Measurements from ENCODE around the gene GAS7.

The GAS7 gene

DNA sequence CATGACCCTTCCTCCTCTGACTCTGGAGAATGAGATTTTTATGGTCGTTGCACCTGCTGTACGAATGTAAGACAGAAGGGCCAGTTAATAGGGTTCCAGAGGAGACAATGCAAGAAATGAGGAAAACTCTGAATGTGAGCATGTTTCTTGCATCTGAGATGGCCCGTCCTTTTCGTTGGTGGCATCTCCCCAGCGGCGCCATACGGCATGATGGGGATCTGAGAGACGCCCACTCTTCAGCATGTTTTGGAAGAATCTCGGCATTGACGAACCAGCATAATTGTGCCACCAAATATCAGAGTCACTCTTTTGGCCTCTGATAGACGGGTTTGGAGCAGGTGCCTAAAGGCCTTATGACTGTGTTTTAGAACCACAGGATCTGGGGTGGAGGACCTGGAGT lies 166.8 kb downstream of the GAS7 start:
- H3K27me3 ChIP-seq (replicated peaks in 2 of 5; ENCODE audit: control insufficient read depth in 4 of 5, insufficient read depth in 5 of 5, low read length in 4 of 5) = no peaks in the 10 kb centered on the region
- peaks cover 0 to 41% (median 11%) of the 10 kb centered on the region in 4 experiments for H3K4me1 ChIP-seq (ENCODE audit: control extremely low read depth in 1 of 4, control insufficient read depth in 4 of 4, insufficient read depth in 4 of 4, low read length in 3 of 4)
- no peak overlapping the region for H3K27ac ChIP-seq (ENCODE audit: insufficient read depth in 1 of 2, low read depth in 1 of 2, low read length in 2 of 2, poor library complexity in 1 of 2, severe bottlenecking in 2 of 2)
- 96% methylated on average over 11 of the region's 11 CpGs for WGBS (ENCODE audit: insufficient coverage)
- CTCF ChIA-PET = no interaction called here
- H3K4me3 ChIP-seq (ENCODE audit: control insufficient read depth in 1 of 7, extremely low read depth in 1 of 7, insufficient read depth in 4 of 7, low read depth in 2 of 7, low read length in 6 of 7) = no peak overlapping the region
- DNase-seq = no peak
- POLR2A ChIA-PET = no interaction called here
- H3K9me3 ChIP-seq (ENCODE audit: control extremely low read depth in 1 of 5, control insufficient read depth in 4 of 5, insufficient read depth in 2 of 5, low read depth in 1 of 5, low read length in 4 of 5) = no peaks in the 10 kb centered on the region
- no peaks in the 10 kb centered on the region for H3K36me3 ChIP-seq (ENCODE audit: control insufficient read depth in 4 of 4, insufficient read depth in 4 of 4, low read length in 3 of 4)

DNA sequence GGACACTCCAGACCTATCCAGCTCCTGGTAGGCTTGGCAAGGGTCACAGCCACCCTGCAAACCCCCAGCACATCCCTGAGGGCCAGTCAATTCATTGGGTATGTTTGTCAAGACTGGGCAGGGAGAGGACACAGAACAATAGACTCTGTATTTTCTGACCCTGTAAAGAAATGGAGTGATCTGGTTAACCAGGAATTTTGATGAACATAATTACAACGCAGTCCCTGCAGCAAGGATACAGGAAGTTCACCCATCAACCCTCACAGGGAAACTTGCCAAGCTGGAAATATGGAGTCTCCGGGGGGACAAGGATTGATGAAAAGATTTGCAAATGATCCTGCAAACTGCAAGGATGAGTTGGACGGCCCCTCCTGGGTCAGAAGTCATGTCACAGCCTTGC lies 167.3 kb downstream of the GAS7 start:
- H3K4me1 ChIP-seq (ENCODE audit: control extremely low read depth in 1 of 4, control insufficient read depth in 4 of 4, insufficient read depth in 4 of 4, low read length in 3 of 4) = peaks cover 0 to 41% (median 11%) of the 10 kb centered on the region in 4 experiments
- WGBS (ENCODE audit: insufficient coverage) = 100% methylated on average over 3 of the region's 3 CpGs
- CTCF ChIA-PET = no interaction called here

DNA sequence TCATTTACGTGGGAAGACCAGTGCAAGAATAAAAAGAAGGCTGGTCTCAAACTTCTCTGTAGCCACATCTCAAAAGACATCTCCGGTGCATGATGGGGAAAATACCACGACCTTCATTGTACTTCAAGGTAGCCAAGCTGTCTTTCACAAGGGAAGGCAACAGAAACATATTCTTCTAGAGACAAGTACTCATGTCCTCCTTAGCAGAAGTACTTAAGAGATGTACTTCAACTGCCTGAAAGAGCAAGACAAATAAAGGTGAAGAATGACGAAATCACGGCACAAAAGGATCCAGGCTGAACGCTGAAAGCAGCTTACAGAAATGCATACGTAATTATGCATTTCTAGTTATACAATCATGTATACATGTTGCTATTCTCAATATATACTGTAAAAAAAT lies 169.3 kb downstream of the GAS7 start:
- WGBS (ENCODE audit: insufficient coverage) = 93% methylated on average over 2 of the region's 7 CpGs
- Histone ChIP-seq H3K4me1 (ENCODE audit: control extremely low read depth in 1 of 4, control insufficient read depth in 4 of 4, insufficient read depth in 4 of 4, low read length in 3 of 4) (peaks cover 0 to 33% (median 9%) of the 10 kb centered on the region in 4 experiments), H3K36me3 (ENCODE audit: control insufficient read depth in 4 of 4, insufficient read depth in 4 of 4, low read length in 3 of 4) (no peaks in the 10 kb centered on the region), H3K27me3 (replicated peaks in 2 of 5; ENCODE audit: control insufficient read depth in 4 of 5, insufficient read depth in 5 of 5, low read length in 4 of 5) (no peaks in the 10 kb centered on the region), H3K9me3 (ENCODE audit: control extremely low read depth in 1 of 5, control insufficient read depth in 4 of 5, insufficient read depth in 2 of 5, low read depth in 1 of 5, low read length in 4 of 5) (no peaks in the 10 kb centered on the region), H3K4me3 (ENCODE audit: control insufficient read depth in 1 of 7, extremely low read depth in 1 of 7, insufficient read depth in 4 of 7, low read depth in 2 of 7, low read length in 6 of 7) (no peak overlapping the region), H3K27ac (ENCODE audit: insufficient read depth in 1 of 2, low read depth in 1 of 2, low read length in 2 of 2, poor library complexity in 1 of 2, severe bottlenecking in 2 of 2) (no peak overlapping the region)
- ChIA-PET CTCF (no interaction called here), POLR2A (no interaction called here)
- DNase-seq = no peak

More for the DNA sequence above, 167.3 kb downstream of the GAS7 start:
- no peaks in the 10 kb centered on the region for H3K9me3 ChIP-seq (ENCODE audit: control extremely low read depth in 1 of 5, control insufficient read depth in 4 of 5, insufficient read depth in 2 of 5, low read depth in 1 of 5, low read length in 4 of 5)
- DNase-seq = no peak
- H3K4me3 ChIP-seq (ENCODE audit: control insufficient read depth in 1 of 7, extremely low read depth in 1 of 7, insufficient read depth in 4 of 7, low read depth in 2 of 7, low read length in 6 of 7) = no peak overlapping the region
- POLR2A ChIA-PET = no interaction called here
- no peak overlapping the region for H3K27ac ChIP-seq (ENCODE audit: insufficient read depth in 1 of 2, low read depth in 1 of 2, low read length in 2 of 2, poor library complexity in 1 of 2, severe bottlenecking in 2 of 2)
- H3K27me3 ChIP-seq (replicated peaks in 2 of 5; ENCODE audit: control insufficient read depth in 4 of 5, insufficient read depth in 5 of 5, low read length in 4 of 5) = no peaks in the 10 kb centered on the region
- no peaks in the 10 kb centered on the region for H3K36me3 ChIP-seq (ENCODE audit: control insufficient read depth in 4 of 4, insufficient read depth in 4 of 4, low read length in 3 of 4)

DNA sequence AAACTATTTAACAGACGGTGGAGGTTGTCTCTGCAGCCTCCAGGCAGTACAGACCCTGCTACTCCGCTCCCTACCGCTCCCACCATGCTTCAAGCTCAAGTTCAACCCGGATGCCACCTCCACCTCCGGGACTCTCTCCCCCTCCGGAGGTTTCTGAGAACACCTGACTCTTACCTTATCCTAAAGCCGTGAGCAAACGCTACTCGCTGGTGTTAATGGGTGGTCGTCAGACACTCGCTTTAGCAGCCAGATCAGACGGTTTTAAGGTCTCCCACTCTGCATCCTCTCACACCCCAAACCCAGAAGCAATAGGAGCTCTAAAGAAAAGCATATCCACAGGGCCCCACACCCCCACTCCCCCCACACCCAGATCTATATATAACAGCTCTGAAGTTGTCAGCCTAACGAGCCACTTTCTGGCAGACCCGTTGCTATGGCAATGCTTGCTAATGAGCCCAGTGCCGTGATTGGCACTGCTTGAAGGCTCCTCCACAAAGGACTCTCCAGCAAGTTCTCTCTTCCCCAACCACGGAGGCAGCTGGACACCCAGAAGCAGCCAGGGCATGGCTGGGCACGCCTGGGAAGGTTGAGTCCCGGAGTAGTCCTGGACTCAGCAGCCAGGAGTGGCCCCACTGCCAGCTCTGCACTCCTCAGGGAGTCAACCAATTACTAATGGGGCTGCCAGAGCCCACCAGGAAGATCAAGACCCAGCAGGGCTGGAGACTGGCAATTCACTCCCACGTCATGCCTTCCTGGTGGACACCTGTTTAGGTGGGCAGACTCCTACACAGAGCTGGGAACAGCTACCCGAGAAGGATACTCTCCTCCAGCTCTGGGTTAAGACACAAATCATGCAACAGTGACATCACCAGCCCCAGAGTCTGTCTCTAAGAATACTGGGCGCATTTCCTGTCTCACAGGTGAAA lies 172.2 kb downstream of the GAS7 start:
- no peak overlapping the region for H3K4me3 ChIP-seq (ENCODE audit: control insufficient read depth in 1 of 7, extremely low read depth in 1 of 7, insufficient read depth in 4 of 7, low read depth in 2 of 7, low read length in 6 of 7)
- DNase-seq = no peak
- no peaks in the 10 kb centered on the region for H3K27me3 ChIP-seq (replicated peaks in 2 of 5; ENCODE audit: control insufficient read depth in 4 of 5, insufficient read depth in 5 of 5, low read length in 4 of 5)
- ChIA-PET CTCF (interaction anchor here (0.6 to 1.7 kb wide), 3 partner anchors 10 to 270 kb away, joined by 3 to 4 read pairs (median 3); no protein-coding TSS in a partner anchor), POLR2A (no interaction called here)
- no peak overlapping the region for H3K27ac ChIP-seq (ENCODE audit: insufficient read depth in 1 of 2, low read depth in 1 of 2, low read length in 2 of 2, poor library complexity in 1 of 2, severe bottlenecking in 2 of 2)
- no peaks in the 10 kb centered on the region for H3K9me3 ChIP-seq (ENCODE audit: control extremely low read depth in 1 of 5, control insufficient read depth in 4 of 5, insufficient read depth in 2 of 5, low read depth in 1 of 5, low read length in 4 of 5)
- no peaks in the 10 kb centered on the region for H3K36me3 ChIP-seq (ENCODE audit: control insufficient read depth in 4 of 4, insufficient read depth in 4 of 4, low read length in 3 of 4)
- WGBS (ENCODE audit: insufficient coverage) = 91% methylated on average over 20 of the region's 21 CpGs
- peaks cover 0 to 18% (median 8%) of the 10 kb centered on the region in 4 experiments for H3K4me1 ChIP-seq (ENCODE audit: control extremely low read depth in 1 of 4, control insufficient read depth in 4 of 4, insufficient read depth in 4 of 4, low read length in 3 of 4)

DNA sequence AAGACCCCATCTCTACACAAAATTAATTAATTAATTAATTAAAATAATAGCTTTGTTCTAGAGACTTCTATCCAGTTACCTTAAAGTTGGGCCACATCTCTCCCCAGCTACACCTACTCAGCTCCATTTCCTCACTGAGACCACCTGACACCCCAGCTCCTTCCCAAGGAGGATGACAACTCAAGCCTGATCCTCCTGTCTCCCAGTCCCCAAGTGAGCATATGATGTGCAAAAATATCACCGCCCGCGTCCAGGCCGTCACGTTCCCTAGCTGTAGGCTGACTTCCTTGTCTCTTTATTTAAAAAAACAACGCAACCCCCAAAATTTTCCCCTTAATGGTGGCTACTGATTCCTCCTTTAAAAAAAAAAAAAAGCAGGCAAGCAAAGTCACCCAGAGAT lies 173.2 kb downstream of the GAS7 start:
- no peaks in the 10 kb centered on the region for H3K9me3 ChIP-seq (ENCODE audit: control extremely low read depth in 1 of 5, control insufficient read depth in 4 of 5, insufficient read depth in 2 of 5, low read depth in 1 of 5, low read length in 4 of 5)
- peaks cover 4 to 27% (median 11%) of the 10 kb centered on the region in 4 experiments for H3K4me1 ChIP-seq (ENCODE audit: control extremely low read depth in 1 of 4, control insufficient read depth in 4 of 4, insufficient read depth in 4 of 4, low read length in 3 of 4)
- ChIA-PET CTCF (no interaction called here), POLR2A (no interaction called here)
- H3K27ac ChIP-seq (ENCODE audit: insufficient read depth in 1 of 2, low read depth in 1 of 2, low read length in 2 of 2, poor library complexity in 1 of 2, severe bottlenecking in 2 of 2) = no peak overlapping the region
- H3K4me3 ChIP-seq (ENCODE audit: control insufficient read depth in 1 of 7, extremely low read depth in 1 of 7, insufficient read depth in 4 of 7, low read depth in 2 of 7, low read length in 6 of 7) = no peak overlapping the region
- H3K27me3 ChIP-seq (replicated peaks in 2 of 5; ENCODE audit: control insufficient read depth in 4 of 5, insufficient read depth in 5 of 5, low read length in 4 of 5) = no peaks in the 10 kb centered on the region
- DNase-seq = no peak
- no peaks in the 10 kb centered on the region for H3K36me3 ChIP-seq (ENCODE audit: control insufficient read depth in 4 of 4, insufficient read depth in 4 of 4, low read length in 3 of 4)
- WGBS (ENCODE audit: insufficient coverage) = no CpG with 5 or more reads among the region's 6 CpGs

DNA sequence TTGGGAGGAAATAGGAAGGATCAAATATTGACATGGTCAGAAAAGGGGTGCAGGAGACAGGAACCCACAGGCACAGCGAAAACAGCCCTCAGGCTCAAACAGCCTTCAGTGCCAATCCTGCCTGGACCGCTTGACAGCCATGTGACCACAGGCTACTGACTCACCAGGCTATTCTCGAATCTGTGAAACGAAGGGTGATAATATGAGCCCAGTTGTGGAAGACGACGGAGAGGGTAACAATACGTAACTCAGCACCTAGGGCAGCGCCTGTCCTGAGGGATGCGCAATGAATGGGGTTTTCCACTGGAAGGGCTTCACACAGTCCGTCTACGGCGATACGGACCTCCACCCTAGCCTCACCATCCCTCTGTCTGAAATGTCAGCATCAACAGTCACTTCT lies 176.0 kb downstream of the GAS7 start:
- Histone ChIP-seq H3K27ac (ENCODE audit: insufficient read depth in 1 of 2, low read depth in 1 of 2, low read length in 2 of 2, poor library complexity in 1 of 2, severe bottlenecking in 2 of 2) (no peak overlapping the region), H3K4me3 (ENCODE audit: control insufficient read depth in 1 of 7, extremely low read depth in 1 of 7, insufficient read depth in 4 of 7, low read depth in 2 of 7, low read length in 6 of 7) (no peak overlapping the region), H3K27me3 (replicated peaks in 2 of 5; ENCODE audit: control insufficient read depth in 4 of 5, insufficient read depth in 5 of 5, low read length in 4 of 5) (no peaks in the 10 kb centered on the region), H3K4me1 (ENCODE audit: control extremely low read depth in 1 of 4, control insufficient read depth in 4 of 4, insufficient read depth in 4 of 4, low read length in 3 of 4) (peaks cover 26 to 46% (median 33%) of the 10 kb centered on the region in 4 experiments), H3K9me3 (ENCODE audit: control extremely low read depth in 1 of 5, control insufficient read depth in 4 of 5, insufficient read depth in 2 of 5, low read depth in 1 of 5, low read length in 4 of 5) (no peaks in the 10 kb centered on the region), H3K36me3 (ENCODE audit: control insufficient read depth in 4 of 4, insufficient read depth in 4 of 4, low read length in 3 of 4) (no peaks in the 10 kb centered on the region)
- CTCF ChIA-PET = no interaction called here
- POLR2A ChIA-PET = no interaction called here
- no peak for DNase-seq
- 97% methylated on average over 13 of the region's 13 CpGs for WGBS (ENCODE audit: insufficient coverage)

DNA sequence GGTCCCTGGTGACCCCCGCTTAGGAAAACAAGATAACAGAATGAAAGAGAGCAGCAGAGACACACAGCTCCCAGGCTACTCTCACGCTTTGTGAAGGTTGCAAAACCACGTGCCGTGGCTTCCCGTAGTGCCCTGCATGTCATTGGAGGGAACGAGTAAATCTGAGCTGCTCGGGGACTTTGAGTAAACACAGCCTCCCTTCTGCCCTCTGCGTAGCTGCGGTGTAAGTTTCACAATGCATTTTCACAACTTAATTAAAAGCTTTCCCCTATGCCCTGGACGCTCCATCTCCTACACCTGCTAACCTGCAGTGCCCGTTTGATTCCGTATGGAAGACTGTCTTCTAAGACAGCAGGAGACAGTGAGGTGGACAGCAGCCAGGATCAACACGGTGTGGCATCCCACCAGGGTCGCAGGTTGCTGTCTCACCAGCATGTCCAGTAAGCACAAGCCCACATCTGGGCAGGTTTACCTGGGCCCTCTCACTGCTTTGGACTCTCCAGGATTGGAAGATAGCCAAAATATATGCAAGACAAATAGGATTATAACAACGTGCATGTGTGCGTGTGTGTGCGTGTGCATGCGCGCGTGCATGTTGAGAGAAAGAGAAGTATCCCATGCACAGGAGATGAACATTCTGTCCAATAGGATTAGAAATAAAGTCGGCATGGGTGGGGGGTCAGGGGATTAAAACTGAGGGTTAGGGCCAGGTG lies 177.0 kb downstream of the GAS7 start:
- Histone ChIP-seq H3K9me3 (ENCODE audit: control extremely low read depth in 1 of 5, control insufficient read depth in 4 of 5, insufficient read depth in 2 of 5, low read depth in 1 of 5, low read length in 4 of 5) (no peaks in the 10 kb centered on the region), H3K36me3 (ENCODE audit: control insufficient read depth in 4 of 4, insufficient read depth in 4 of 4, low read length in 3 of 4) (no peaks in the 10 kb centered on the region), H3K27ac (ENCODE audit: insufficient read depth in 1 of 2, low read depth in 1 of 2, low read length in 2 of 2, poor library complexity in 1 of 2, severe bottlenecking in 2 of 2) (no peak overlapping the region), H3K4me1 (ENCODE audit: control extremely low read depth in 1 of 4, control insufficient read depth in 4 of 4, insufficient read depth in 4 of 4, low read length in 3 of 4) (peaks cover 26 to 44% (median 35%) of the 10 kb centered on the region in 4 experiments), H3K27me3 (replicated peaks in 2 of 5; ENCODE audit: control insufficient read depth in 4 of 5, insufficient read depth in 5 of 5, low read length in 4 of 5) (no peaks in the 10 kb centered on the region), H3K4me3 (ENCODE audit: control insufficient read depth in 1 of 7, extremely low read depth in 1 of 7, insufficient read depth in 4 of 7, low read depth in 2 of 7, low read length in 6 of 7) (no peak overlapping the region)
- WGBS (ENCODE audit: insufficient coverage) = 79% methylated on average over 20 of the region's 21 CpGs
- CTCF ChIA-PET = no interaction called here
- POLR2A ChIA-PET = no interaction called here
- DNase-seq = peak in 2 of 3 donors; percentile 30 to 35
